Suppressor macrophage (primary cell): ENCODE data around the gene CISD3.
A peak's percentile ranks its signal among the peaks of the same experiment; 100 is the strongest.
"Not testable (repeated sequence)": the region's sequence is repeated elsewhere in the genome, so short reads cannot be mapped to it uniquely, and the experiment has no call there.

Source experiments
- DNase-seq, 4 experiments: peaks; one replicate each; pipeline ENCODE4 v3.0.0-alpha.2; 2020 to 2022

CISD3 gene

DNA sequence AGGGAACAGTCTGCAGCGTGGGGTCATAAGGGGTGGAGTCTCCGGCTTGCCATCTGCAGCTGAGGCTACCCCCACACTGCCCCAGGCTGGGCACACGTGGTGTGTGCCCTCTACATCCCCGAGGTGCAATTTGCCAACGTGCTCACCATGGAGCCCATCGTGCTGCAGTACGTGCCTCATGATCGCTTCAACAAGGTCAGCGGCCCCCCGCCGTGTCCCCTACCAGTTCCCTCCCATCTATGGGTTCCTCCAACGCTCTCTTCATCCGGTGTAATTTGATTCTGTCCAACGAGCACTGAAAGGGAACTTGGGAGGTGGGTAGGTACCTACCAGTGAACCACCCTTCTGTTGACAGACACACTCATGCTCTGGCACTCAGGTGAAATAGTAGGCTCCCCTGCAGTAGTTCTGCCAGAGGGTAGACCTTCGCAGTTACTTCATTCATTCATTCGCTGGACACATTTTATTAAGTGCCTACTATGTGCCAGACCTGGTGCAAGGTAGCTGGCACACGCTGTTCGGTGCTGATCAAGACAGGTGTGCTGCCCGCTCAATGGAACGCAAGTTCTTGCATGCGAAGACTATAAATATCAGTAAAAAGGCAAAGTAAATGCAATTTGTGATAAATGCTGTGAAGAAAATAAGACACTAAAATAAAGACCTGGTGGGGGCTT lies 22.3 kb upstream of the CISD3 start:
- no peak for DNase-seq

DNA sequence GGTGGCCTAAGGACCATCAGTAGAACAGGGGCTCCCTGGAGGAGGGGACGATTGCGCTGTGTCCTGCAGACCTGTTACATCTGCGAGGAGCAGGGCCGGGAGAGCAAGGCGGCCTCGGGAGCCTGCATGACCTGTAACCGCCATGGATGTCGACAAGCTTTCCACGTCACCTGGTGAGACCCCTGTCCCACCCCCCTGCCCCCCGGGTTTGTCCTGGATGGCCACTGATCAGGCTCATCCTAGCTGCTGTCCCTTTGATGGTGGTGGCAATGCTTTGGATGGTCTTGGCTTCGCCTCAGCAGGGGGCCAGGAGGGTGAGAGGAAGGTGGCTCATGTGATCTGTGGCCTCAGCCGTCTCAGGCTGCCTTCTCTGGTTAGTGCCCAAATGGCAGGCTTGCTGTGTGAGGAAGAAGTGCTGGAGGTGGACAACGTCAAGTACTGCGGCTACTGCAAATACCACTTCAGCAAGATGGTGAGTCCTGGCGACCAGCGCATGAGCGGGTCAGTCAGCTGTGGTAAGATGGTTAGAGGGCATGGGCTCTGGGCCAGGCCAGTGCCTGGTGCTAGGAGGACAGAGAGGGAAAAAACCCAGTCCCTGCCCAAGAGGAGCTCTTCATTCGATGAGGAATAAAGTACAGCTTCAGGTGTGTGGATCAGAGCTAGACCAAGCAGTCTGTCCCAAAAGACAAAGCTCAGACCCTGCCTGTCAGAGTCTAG lies 20.9 kb upstream of the CISD3 start:
- DNase-seq, result no peak

DNA sequence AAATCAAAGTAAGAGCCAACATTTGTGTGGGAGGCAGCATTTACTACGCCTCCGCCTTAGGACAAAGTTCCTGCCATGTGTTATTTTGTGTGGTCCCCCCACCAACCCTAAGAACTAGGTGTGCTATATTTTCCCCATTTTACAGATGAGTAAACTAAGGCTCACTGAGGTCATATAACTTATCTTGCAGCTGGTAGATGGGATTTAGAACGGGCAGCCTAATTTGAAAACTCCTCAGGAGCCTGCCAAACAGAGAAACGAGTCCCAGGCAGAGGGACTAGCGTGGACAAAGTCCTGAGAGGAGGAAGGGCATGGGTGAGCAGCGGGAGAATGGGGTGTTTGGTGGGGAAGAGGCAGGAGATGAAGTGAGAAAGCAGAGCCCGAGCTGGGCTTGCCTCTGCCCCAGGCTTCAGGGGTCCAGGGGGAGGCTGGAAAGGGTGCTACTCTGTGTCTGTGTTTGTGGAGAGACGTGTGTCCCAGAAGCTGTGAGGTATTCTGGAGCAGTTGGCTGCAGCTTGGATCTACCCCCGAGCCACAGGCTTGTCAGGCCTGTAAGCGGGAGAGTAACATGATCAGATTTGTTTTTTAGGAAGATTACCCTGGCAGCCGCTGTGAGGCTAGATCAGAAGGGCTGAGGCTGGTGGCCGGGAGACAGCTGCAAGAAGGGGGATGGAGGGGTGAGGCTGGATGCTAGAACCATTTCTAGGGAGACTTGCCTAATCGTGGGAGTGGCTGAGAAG lies 20.1 kb upstream of the CISD3 start:
- no peak for DNase-seq

DNA sequence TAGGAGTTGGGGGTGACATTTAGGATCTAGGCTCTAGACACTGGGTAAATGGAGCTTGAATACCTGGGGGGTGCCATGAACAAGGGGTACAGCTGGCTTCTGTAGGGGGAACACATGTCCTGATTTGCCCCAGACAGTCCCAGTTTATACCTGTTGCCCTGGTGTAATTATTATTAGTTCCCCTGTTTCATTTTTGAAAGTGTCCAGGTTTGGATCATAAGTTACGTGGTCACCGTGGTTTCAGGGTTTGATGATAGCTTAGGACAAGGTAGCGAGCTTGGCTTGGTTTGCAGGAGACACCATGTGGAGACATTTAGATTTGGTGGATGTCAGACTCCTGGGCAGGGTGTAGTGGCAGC lies 19.6 kb upstream of the CISD3 start:
- no peak for DNase-seq

DNA sequence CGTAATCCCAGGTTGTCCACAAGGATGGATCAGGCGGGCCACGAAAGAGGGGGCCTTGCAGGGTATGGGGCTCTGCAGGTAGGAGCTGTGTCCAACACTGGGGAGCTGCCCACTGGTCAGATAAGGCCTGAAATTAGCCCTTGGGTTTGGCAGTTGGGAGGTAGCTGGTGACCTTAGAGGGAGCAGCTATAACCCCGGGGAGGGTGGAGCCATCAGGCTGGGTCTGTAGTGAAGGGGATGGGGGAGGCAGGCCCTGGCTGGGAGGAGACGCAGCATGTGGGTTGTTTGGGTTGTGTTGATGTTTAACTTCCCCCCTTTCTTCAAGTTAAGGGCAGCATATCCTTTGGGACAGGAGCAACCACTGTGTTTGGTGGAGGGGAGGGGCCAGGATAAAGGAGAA lies 19.2 kb upstream of the CISD3 start:
- DNase-seq, result no peak

DNA sequence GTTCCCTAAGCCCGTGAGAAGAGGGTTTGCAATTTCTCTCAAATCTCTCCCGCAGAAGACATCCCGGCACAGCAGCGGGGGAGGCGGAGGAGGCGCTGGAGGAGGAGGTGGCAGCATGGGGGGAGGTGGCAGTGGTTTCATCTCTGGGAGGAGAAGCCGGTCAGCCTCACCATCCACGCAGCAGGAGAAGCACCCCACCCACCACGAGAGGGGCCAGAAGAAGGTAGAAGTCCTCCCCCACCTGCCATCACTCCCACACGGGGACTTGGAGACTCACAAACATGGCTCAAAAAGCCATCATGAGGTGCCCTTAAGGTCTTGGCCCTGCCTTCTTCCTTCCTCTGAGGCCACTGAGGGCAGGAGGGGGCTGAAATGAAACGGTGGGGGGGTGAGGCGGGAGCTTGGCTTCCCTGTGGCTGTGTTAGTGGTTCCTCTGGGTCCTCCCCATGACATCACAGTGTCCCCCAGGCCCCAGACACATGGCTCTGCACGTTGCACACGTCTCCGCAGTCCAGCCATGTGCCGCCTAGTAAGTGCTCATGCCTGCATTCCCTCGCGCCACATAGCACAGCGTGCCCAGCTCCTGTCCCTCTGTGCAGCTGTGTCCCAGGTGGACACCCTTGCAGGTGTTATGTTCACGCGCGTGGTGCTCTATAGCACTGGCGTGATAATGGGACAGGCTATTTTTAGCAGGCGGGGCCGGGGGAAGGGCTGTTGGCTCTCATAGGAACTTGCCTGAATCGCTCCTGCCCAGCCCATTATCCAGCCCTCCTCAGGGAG lies 18.2 kb upstream of the CISD3 start:
- no peak for DNase-seq

DNA sequence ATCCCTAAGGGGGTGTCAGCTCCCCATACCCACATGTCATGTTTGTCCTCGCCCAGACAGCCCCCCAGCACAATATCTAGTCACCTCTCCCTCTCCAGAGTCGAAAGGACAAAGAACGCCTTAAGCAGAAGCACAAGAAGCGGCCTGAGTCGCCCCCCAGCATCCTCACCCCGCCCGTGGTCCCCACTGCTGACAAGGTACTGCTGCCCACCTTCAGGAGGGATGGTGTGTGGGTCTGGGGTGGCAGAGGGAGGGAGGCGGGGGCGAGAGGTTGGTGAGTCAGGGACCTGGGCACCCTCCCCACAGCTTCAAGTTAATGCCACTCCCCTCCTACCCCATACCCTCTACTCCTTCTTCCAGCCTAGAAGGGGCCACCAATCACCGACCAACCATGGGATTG lies 17.5 kb upstream of the CISD3 start:
- DNase-seq, result no peak

DNA sequence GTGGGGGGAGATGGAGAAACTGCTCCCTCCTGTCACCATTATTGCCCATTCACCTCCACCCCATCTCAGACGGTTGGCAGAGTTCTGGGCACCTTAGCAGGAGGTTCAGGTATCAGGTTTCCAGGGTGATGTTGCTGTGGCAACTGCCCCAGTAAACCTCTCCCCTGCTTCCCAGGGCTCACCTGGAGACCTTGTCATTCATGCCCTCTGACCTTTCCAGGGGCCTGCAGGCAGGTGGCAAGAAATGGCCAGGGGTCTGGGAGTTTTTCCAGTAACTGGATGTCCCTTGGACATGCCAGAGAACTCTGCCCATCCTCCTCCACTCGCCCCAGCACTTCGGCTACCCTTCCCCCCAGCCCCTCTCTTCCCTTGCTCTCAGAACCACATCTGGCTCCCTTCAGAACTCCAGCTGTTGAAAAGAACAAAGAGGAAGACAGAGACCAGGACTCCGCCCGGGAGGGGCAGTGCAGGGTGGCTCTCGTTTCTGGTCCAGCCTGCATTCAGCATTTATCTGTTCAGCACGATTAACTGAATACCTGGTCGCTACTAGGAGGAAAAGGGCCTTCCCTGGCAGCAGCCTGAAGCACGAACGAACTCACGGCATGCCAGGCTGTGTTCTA lies 16.6 kb upstream of the CISD3 start:
- DNase-seq, result no peak

DNA sequence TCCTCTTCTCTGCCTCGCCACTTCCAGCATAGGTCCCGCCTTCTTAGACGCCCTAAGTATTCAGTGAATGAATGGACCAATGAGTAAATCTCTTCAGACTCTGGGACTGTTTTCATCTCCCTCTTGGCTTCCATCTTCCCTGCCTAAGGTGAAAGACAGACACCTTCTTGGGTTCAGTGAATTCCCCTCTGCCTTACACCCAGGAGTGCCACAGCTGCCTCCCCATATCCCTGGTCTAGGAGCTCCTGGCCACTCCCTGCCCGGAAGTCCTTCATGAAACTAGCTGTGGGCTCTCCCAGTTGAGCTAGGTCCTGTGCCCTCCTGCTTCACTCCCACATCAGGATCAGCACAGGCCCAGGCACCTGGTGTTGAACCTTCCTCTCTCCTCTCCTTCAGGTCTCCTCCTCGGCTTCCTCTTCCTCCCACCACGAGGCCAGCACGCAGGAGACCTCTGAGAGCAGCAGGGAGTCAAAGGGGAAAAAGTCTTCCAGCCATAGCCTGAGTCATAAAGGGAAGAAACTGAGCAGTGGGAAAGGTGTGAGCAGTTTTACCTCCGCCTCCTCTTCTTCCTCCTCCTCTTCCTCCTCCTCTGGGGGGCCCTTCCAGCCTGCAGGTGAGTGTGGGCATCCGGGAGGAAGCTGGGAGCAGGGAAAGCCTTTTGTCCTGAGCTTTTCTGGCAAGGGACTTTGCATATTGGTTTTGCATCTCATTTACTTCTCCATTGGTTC lies 14.8 kb upstream of the CISD3 start:
- no peak for DNase-seq

DNA sequence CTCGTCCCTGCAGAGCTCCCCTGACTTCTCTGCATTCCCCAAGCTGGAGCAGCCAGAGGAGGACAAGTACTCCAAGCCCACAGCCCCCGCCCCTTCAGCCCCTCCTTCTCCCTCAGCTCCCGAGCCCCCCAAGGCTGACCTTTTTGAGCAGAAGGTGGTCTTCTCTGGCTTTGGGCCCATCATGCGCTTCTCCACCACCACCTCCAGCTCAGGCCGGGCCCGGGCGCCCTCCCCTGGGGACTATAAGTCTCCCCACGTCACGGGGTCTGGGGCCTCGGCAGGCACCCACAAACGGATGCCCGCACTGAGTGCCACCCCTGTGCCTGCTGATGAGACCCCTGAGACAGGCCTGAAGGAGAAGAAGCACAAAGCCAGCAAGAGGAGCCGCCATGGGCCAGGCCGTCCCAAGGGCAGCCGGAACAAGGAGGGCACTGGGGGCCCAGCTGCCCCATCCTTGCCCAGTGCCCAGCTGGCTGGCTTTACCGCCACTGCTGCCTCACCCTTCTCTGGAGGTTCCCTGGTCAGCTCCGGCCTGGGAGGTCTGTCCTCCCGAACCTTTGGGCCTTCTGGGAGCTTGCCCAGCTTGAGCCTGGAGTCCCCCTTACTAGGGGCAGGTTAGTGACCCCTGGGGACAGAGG lies 13.7 kb upstream of the CISD3 start:
- no peak for DNase-seq

DNA sequence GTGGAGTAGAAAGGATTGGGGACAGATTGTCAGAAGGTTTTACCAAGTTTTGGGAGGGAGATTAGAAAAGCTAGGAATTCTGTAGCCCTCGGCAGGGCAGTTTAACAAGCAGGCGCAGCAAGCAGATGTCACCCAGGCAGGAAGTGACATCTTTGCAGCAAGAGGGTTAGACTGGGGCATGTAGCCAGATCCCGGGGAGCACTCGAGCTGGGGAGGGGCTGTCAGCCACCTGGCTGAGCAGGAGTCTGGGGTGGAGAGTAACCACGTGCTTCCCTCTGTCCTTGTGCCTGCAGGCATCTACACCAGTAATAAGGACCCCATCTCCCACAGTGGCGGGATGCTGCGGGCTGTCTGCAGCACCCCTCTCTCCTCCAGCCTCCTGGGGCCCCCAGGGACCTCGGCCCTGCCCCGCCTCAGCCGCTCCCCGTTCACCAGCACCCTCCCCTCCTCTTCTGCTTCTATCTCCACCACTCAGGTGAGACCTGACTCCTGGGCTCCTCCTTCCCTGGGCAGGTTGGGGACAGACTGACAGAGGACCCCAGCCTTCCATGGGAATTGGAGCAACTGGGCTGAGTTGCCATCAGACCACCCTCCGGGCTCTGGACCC lies 12.9 kb upstream of the CISD3 start:
- no peak for DNase-seq

DNA sequence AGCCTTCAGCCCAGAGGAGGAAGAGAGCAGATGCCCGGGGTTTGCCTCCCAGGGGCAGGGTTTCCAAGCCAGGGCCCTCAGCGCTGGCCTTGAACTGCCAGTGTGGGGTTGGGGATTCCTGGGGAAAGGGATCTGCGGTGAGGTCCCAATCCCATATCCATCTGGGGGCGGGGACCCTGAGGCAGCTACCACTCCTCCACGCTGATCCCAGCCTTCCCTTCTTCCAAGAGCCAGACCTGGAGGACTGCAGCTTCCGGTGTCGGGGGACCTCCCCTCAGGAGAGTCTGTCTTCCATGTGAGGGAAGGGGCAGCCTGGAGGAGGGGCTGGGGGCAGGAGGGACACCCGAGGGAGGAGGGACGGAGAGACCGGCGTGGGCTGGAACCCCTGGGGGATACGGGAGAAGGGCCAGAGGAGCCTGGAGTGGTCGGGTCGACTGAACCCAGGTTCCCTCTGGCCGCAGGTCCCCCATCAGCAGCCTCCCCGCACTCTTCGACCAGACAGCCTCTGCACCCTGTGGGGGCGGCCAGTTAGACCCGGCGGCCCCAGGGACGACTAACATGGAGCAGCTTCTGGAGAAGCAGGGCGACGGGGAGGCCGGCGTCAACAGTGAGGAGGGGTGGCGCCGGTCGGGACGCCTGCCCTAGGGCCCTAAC lies 10.7 kb upstream of the CISD3 start:
- no peak for DNase-seq

DNA sequence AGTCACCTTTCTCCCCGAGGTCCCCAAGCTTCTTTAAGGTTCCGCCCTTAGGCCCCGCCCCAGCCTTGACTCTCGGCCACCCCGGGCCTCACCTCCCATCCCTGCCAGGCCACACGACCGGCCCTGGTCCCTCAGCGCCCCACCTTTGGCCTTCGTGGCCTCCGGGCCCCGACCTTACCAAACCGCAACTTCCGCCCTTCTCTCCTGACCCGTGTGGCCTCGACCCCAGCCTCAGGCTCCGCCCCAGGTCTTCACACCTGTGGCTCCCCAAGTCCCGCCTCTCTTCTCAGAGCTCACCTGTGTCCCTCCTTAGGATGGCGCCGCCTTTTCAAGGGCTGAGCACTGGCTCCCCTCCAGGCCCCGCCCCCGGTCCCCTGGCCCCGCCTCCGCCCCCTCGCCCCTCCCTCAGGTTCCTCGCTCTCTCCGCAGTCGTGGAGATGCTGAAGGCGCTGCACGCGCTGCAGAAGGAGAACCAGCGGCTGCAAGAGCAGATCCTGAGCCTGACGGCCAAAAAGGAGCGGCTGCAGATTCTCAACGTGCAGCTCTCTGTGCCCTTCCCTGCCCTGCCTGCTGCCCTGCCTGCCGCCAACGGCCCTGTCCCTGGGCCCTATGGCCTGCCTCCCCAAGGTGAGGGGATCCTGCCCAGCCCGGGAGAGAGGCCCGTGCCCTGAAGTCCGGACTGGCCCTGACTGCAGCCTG lies 10.0 kb upstream of the CISD3 start:
- no peak for DNase-seq

DNA sequence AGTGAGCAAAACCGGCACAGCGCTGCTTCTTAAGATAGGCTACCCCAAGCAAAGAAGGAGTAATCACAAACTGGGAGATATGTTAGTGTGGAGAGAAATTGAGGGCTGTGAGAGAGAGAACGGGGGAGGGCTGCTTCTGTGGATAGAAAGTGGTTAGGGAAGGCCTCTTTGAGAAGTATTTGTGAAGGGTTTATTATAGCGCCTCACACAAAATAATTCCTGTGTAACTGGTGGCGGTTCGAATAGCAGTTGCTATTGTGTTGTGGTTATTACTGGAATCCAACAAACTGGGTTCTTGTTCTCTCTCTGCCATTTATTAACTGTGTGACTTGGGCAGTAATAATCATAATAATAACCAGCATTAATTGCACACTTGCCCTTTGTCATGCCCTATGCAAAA lies 9.2 kb upstream of the CISD3 start:
- no peak for DNase-seq

DNA sequence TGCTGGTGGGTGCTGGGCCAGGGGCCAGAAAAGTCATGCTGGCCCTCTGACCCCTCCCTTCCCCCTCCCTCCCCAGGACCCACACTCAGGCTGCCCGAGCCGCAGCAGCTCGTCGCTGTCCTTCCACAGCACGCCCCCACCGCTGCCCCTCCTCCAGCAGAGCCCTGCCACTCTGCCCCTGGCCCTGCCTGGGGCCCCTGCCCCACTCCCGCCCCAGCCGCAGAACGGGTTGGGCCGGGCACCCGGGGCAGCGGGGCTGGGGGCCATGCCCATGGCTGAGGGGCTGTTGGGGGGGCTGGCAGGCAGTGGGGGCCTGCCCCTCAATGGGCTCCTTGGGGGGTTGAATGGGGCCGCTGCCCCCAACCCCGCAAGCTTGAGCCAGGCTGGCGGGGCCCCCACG lies 8.3 kb upstream of the CISD3 start:
- no peak for DNase-seq

DNA sequence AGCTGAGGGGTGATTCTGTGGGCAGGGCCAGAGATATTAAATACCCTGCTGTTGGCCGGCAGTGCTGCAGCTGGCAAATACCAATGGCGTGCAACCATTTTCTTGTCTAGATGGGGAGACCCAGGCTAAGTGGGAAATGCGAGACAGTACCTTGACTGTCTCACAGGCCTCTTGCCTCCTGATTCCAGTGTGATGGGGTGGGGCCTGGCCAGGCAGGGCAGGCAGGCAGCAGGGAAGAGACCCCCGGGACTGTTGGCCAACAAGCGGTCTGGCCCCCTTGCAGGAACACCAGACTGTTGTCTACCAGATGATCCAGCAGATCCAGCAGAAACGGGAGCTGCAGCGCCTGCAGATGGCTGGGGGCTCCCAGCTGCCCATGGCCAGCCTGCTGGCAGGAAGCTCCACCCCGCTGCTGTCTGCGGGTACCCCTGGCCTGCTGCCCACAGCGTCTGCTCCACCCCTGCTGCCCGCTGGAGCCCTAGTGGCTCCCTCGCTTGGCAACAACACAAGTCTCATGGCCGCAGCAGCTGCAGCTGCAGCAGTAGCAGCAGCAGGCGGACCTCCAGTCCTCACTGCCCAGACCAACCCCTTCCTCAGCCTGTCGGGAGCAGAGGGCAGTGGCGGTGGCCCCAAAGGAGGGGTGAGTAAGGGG lies 5.7 kb upstream of the CISD3 start:
- peak in 2 of 4 experiments; percentile 34 to 37 for DNase-seq

DNA sequence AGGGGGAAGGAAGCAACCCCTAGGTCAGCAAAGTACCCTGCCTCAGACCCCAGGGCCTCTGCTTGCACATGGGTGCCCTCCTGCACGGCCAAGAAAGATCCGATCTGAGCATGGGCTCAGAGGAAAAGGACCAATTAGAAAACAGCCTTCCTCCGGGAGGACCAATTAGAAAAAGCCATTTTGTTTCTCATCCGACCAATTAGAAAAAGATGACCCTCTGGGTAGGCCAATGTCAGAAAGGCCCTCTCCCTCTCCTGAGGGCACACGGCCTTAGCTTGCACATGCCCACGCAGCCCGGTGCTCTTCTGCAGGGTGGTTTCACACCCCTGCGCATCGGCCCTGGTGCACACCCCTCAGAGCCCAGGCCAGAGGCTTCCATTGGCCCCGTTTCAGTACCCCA lies 5.1 kb upstream of the CISD3 start:
- no peak for DNase-seq

DNA sequence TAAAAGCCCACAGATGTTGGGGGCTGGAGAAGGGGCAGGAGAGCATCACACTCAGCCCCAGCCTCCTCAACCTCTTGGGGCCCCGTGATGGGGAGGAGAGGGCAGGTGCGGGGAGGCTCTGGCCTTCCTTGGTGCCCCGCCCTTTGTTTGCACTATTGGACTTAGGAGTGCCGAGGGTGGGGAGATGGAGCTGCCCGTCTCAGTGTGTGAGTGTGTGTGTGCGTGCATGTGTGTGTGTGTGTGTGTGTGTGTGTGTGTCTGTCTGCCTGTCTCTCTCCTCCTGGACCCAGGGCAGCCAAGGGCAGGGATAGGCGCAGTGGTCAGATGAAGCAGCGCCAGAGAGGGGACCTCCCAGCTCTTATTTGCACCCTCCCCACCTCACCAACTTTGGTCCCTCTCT lies 4.0 kb upstream of the CISD3 start:
- not testable (repeated sequence) for DNase-seq

DNA sequence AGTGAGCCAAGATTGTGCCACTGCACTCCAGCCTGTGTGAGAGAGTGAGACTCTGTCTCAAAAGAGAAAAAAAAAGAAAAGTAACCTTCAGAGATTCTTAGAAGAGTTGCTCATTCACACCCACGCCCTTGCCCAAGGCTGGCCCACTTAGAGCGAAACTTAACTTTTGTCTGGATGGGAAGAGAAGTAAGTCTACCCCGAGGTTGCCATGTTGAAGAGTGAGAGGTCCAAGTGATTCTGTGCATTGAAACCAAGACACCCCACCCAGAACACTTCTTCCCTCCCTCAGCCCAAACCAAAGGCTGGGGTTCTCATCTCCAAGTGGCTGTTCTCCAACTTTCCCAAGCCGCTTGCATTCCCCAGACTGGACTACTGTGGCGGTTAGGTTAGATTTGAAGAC lies 2.4 kb upstream of the CISD3 start:
- DNase-seq, result peak in 3 of 4 experiments; percentile 46 to 62 (median 54)
